ENCODE data around the gene CDH15.
"Not testable (repeated sequence)": the region's sequence is repeated elsewhere in the genome, so short reads cannot be mapped to it uniquely, and the experiment has no call there.

Gene CDH15

GRCh38 chr16:89188471-89189357, 17.2 kb downstream of the CDH15 start:
- H3K4me1 ChIP-seq (ENCODE audit: control insufficient read depth, insufficient read depth, low read length); H3K27ac ChIP-seq (ENCODE audit: insufficient read depth, low read depth, low read length, poor library complexity, severe bottlenecking); H3K9me3 ChIP-seq (ENCODE audit: control insufficient read depth, low read length); H3K4me3 ChIP-seq (ENCODE audit: insufficient read depth, low read depth, low read length); H3K36me3 ChIP-seq (ENCODE audit: control insufficient read depth, insufficient read depth, low read length): not testable (repeated sequence)
- WGBS, 2 experiments = 93% methylated on average over 25 of the region's 25 CpGs
- peaks cover 39% of the 10 kb centered on the region for H3K27me3 ChIP-seq (ENCODE audit: control insufficient read depth, insufficient read depth, low read length, poor library complexity, severe bottlenecking)

GRCh38 chr16:89189358-89190025, 17.9 kb downstream of the CDH15 start:
- H3K27me3 ChIP-seq (ENCODE audit: control insufficient read depth, insufficient read depth, low read length, poor library complexity, severe bottlenecking) = peaks cover 47% of the 10 kb centered on the region
- no peaks in the 10 kb centered on the region for H3K4me1 ChIP-seq (ENCODE audit: control insufficient read depth, insufficient read depth, low read length)
- H3K9me3 ChIP-seq (ENCODE audit: control insufficient read depth, low read length) = no peaks in the 10 kb centered on the region
- no peak overlapping the region for H3K27ac ChIP-seq (ENCODE audit: insufficient read depth, low read depth, low read length, poor library complexity, severe bottlenecking)
- H3K36me3 ChIP-seq (ENCODE audit: control insufficient read depth, insufficient read depth, low read length) = no peaks in the 10 kb centered on the region
- WGBS, 2 experiments = 70 to 74% methylated on average over 14 of the region's 14 CpGs
- no peak overlapping the region for H3K4me3 ChIP-seq (ENCODE audit: insufficient read depth, low read depth, low read length)

- Histone ChIP-seq H3K36me3 (ENCODE audit: control insufficient read depth, insufficient read depth, low read length) (no peaks in the 10 kb centered on the region), H3K27ac (ENCODE audit: insufficient read depth, low read depth, low read length, poor library complexity, severe bottlenecking) (no peak overlapping the region), H3K27me3 (ENCODE audit: control insufficient read depth, insufficient read depth, low read length, poor library complexity, severe bottlenecking) (peaks cover 47% of the 10 kb centered on the region), H3K9me3 (ENCODE audit: control insufficient read depth, low read length) (no peaks in the 10 kb centered on the region), H3K4me3 (ENCODE audit: insufficient read depth, low read depth, low read length) (no peak overlapping the region), H3K4me1 (ENCODE audit: control insufficient read depth, insufficient read depth, low read length) (no peaks in the 10 kb centered on the region)
- 84% methylated on average over 28 of the region's 28 CpGs for WGBS, 2 experiments
Observed at GRCh38 chr16:89190150-89190958, 18.8 kb downstream of the CDH15 start.

DNA sequence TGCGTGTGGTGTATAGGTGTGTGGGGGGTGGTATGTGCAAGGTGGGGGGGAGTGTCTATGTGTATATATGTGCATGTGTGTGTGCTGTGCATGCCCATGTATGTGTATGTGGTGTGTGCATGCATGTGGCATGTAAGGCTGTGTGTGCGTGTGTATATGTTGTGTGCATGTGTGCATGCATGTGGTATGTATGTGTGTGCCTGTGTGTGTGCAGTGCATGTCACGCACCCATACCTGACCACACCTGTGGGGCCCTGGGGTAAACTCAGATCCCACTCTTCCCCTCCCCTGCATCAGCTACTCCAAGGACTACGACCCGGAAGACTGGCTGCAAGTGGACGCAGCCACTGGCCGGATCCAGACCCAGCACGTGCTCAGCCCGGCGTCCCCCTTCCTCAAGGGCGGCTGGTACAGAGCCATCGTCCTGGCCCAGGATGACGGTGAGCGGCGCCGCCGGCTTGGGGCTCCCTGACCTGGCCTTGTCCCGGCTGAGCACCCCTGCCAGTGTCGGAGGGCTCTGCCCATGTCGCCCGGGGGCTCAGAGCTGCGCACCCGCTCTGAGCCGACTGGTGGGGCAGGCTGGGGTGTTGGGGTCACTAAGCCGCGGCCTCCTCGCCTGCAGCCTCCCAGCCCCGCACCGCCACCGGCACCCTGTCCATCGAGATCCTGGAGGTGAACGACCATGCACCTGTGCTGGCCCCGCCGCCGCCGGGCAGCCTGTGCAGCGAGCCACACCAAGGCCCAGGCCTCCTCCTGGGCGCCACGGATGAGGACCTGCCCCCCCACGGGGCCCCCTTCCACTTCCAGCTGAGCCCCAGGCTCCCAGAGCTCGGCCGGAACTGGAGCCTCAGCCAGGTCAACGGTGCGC, 19.7 kb downstream of the CDH15 start:
- no peaks in the 10 kb centered on the region for H3K9me3 ChIP-seq (ENCODE audit: control insufficient read depth, low read length)
- H3K27me3 ChIP-seq (ENCODE audit: control insufficient read depth, insufficient read depth, low read length, poor library complexity, severe bottlenecking) = peaks cover 47% of the 10 kb centered on the region
- H3K4me1 ChIP-seq (ENCODE audit: control insufficient read depth, insufficient read depth, low read length) = no peaks in the 10 kb centered on the region
- no peaks in the 10 kb centered on the region for H3K36me3 ChIP-seq (ENCODE audit: control insufficient read depth, insufficient read depth, low read length)
- H3K27ac ChIP-seq (ENCODE audit: insufficient read depth, low read depth, low read length, poor library complexity, severe bottlenecking) = no peak overlapping the region
- WGBS, 2 experiments = 79 to 80% methylated on average over 44 of the region's 44 CpGs
- no peak overlapping the region for H3K4me3 ChIP-seq (ENCODE audit: insufficient read depth, low read depth, low read length)

- no peaks in the 10 kb centered on the region for H3K4me1 ChIP-seq (ENCODE audit: control insufficient read depth, insufficient read depth, low read length)
- H3K9me3 ChIP-seq (ENCODE audit: control insufficient read depth, low read length) = no peaks in the 10 kb centered on the region
- peaks cover 47% of the 10 kb centered on the region for H3K27me3 ChIP-seq (ENCODE audit: control insufficient read depth, insufficient read depth, low read length, poor library complexity, severe bottlenecking)
- no peak overlapping the region for H3K4me3 ChIP-seq (ENCODE audit: insufficient read depth, low read depth, low read length)
- no peak overlapping the region for H3K27ac ChIP-seq (ENCODE audit: insufficient read depth, low read depth, low read length, poor library complexity, severe bottlenecking)
- no peaks in the 10 kb centered on the region for H3K36me3 ChIP-seq (ENCODE audit: control insufficient read depth, insufficient read depth, low read length)
- WGBS, 2 experiments = 19 to 20% methylated on average over 12 to 15 of the region's 19 CpGs
Observed at GRCh38 chr16:89191901-89192185, 20.3 kb downstream of the CDH15 start.

GRCh38 chr16:89192186-89192955, 20.8 kb downstream of the CDH15 start:
- not testable (repeated sequence) for H3K4me1 ChIP-seq (ENCODE audit: control insufficient read depth, insufficient read depth, low read length); H3K4me3 ChIP-seq (ENCODE audit: insufficient read depth, low read depth, low read length); H3K27ac ChIP-seq (ENCODE audit: insufficient read depth, low read depth, low read length, poor library complexity, severe bottlenecking); H3K9me3 ChIP-seq (ENCODE audit: control insufficient read depth, low read length); H3K36me3 ChIP-seq (ENCODE audit: control insufficient read depth, insufficient read depth, low read length)
- H3K27me3 ChIP-seq (ENCODE audit: control insufficient read depth, insufficient read depth, low read length, poor library complexity, severe bottlenecking) = peaks cover 47% of the 10 kb centered on the region
- 3 to 4% methylated on average over 63 of the region's 63 CpGs for WGBS, 2 experiments

DNA sequence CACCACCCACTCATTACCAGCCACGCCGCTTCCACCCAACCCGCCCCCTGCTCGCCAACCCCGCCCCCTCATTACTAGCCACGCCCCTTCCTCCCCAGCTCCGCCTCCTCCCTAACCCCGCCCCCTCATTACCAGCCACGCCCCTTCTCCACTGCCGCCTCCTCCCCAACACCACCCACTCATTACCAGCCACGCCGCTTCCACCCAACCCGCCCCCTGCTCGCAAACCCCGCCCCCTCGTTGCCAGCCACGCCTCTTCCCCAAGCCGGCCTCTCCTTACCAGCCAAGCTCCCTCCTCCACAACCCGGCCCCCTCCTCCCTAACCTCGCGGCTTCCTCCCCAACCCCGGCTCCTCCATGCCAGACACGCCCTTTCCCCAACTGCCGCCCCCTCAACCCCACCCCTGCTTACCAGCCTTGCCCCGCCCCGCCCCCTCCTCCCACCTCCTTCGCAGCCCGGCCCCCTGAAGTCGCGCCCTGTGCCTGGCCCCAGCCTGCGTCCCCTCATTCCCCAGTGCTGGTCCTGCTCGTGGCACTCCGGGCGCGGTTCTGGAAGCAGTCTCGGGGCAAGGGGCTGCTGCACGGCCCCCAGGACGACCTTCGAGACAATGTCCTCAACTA, 21.5 kb downstream of the CDH15 start:
- no peaks in the 10 kb centered on the region for H3K36me3 ChIP-seq (ENCODE audit: control insufficient read depth, insufficient read depth, low read length)
- peaks cover 47% of the 10 kb centered on the region for H3K27me3 ChIP-seq (ENCODE audit: control insufficient read depth, insufficient read depth, low read length, poor library complexity, severe bottlenecking)
- no peak overlapping the region for H3K27ac ChIP-seq (ENCODE audit: insufficient read depth, low read depth, low read length, poor library complexity, severe bottlenecking)
- 14% methylated on average over 31 to 34 of the region's 39 CpGs for WGBS, 2 experiments
- H3K9me3 ChIP-seq (ENCODE audit: control insufficient read depth, low read length) = no peaks in the 10 kb centered on the region
- no peak overlapping the region for H3K4me3 ChIP-seq (ENCODE audit: insufficient read depth, low read depth, low read length)
- H3K4me1 ChIP-seq (ENCODE audit: control insufficient read depth, insufficient read depth, low read length) = no peaks in the 10 kb centered on the region

DNA sequence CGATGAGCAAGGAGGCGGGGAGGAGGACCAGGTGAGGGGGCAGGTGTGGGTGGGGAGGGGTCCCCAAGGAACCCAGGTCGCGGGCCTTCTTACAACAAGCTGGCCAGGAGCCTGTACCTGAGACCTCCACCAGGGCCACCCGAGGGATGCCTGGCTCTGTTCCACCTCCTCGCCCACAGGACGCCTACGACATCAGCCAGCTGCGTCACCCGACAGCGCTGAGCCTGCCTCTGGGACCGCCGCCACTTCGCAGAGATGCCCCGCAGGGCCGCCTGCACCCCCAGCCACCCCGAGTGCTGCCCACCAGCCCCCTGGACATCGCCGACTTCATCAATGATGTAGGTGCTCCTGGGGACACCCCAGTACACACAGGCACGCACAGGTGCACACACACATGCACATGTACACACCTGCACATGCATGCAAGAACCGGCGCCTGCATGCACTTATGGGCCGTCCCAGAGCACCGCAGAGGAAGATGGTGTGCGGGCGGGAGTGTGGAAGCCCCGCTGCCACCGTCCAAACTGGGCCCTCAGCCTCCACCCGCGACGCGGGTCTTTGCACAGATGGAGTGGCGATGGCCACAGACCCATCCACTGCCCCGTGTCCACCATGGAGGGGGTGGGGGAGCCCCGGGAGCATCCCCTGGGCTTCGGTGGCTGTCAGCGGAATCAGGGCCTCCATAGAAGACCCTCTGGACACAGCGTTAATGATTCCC, 22.2 kb downstream of the CDH15 start:
- Histone ChIP-seq H3K27me3 (ENCODE audit: control insufficient read depth, insufficient read depth, low read length, poor library complexity, severe bottlenecking) (peaks cover 51% of the 10 kb centered on the region), H3K4me3 (ENCODE audit: insufficient read depth, low read depth, low read length) (no peak overlapping the region), H3K36me3 (ENCODE audit: control insufficient read depth, insufficient read depth, low read length) (no peaks in the 10 kb centered on the region), H3K27ac (ENCODE audit: insufficient read depth, low read depth, low read length, poor library complexity, severe bottlenecking) (no peak overlapping the region), H3K9me3 (ENCODE audit: control insufficient read depth, low read length) (no peaks in the 10 kb centered on the region), H3K4me1 (ENCODE audit: control insufficient read depth, insufficient read depth, low read length) (no peaks in the 10 kb centered on the region)
- WGBS, 2 experiments = 88% methylated on average over 38 of the region's 38 CpGs
